ENCODE results near the gene RAB26.

The RAB26 gene

DNA sequence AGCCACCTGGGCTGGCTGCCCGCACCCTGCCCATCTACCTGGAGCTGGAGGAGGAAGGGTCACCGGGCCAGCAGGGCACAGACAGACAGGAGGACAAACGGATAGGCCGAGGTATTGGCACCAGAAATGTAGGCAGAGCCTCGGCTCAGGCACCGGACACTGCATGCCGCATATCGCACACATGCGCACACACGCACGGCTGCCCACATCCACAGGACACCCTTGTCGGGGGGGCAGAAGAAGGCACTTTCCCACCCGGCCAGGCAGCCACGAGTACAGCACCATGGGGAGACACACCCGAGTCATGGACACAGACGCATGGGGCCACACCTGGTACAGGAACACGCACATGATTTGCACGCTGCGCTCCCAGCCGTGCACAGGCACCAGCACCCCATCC is 33.5 kb downstream of the RAB26 start:
- DNase-seq = no peak

DNA sequence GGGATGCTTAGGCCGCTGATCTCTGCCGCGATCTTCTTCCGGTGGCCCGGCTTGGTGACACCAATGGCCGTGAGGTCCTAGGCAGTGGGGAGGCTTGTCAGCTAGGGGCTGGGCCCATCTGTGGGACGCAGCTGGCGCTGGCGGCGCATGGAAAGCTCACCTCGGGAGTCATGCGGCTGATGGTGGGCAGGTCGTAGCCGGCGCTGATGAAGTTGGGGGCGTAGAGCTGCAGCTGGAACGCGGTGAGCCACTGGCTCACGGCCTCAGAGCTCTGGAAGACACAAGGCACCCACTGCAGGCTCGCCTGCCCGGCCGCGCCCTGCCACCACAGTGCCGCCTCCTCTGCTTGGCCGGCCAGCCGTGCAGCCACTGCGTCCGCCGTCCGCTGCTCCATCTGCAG is 35.2 kb downstream of the RAB26 start:
- DNase-seq = no peak

DNA sequence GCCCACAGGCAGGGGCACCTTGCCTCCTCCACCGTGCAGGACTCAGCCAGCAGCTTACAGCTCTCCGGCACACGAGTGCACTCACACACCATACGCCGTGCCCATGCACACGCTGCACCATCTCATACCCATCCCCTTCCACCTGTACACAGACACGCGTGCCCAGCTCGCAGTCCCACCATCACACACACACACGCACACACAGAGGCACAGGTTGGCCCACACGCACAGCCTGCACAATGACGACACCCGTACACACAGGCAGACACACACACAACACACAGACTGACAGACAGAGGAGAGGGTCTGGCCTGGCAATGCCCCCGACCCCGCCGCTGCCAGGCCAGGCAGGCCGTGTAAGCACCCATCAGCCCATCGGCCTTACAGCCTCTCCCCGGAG is 35.9 kb downstream of the RAB26 start:
- no peak for DNase-seq

DNA sequence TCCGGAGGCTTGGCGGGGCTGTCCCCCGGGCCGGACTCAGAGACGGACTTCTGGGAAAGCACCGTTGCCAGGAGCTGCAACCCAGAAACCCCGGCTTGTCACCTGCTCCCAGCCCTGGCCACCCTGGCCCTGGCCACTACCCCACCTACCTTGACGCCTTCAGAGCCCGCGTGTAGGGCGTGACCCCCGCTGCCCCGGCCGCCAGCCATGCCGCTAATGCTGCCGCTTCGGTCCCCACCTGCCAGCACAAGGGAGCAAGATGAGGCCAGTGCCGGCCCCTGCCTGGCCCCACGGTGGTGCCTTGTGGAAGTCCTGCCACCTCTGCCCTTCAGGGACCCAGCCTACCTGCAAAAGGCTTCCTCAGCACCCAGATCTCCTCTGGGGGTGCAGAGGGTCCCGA is 36.5 kb downstream of the RAB26 start:
- no peak for DNase-seq

DNA sequence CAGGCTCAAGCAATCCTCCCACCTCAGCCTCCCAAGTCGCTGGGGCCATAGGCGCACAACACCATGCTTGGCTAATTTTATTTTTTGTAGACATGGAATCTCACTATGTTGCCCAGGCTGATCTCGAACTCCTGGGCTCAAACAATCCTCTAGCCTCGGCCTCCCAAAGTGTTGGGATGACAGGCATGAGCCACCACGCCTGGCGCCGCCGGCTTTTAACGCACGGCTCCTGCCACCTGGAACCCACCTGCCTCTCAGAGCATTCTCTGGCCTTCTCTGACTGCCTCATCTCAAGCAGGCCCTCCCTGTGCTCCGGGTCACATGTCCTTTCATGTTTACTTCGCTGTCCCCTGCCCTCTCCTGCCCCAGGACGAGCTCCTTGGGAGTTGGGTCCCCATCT is 37.6 kb downstream of the RAB26 start:
- DNase-seq = no peak

DNA sequence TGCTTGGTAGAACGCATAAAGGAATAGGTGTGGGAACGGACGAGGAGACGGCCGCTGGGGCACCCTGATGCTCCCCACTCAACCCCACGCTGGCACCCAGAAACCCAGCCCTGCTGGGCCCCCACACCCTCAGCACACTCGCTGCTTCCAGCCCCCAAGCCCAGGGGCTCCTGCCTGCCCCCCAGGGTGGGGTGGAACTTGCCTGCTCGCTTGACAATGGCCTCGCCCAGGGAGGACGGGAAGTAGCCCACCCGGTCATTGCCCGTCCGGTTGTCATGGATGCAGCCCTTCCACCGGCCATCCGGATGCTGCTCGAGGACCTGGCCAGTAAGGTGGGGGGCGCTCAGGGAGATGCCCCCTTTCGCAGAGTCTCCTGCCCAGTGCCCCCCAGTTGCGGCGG is 38.1 kb downstream of the RAB26 start:
- no peak for DNase-seq

DNA sequence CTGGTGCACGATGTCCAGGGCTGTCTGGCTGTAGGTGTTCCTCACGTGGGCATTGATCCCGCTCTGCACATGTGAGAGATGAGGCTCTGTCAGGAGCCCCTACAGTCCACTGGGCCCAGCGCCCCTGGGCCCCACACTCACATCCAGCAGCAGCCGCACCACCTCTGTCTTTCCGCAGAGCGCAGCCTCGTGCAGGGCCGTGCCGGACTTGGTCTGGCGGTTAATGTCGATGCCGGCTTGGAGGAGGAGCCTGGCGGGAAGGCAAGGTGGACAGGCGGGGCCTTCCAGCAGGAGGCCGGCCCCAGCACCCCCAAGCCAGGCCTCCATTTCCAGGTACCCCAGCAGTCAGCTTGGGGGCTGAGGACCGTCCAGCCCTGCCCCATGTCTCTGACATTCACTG is 38.8 kb downstream of the RAB26 start:
- DNase-seq = no peak

DNA sequence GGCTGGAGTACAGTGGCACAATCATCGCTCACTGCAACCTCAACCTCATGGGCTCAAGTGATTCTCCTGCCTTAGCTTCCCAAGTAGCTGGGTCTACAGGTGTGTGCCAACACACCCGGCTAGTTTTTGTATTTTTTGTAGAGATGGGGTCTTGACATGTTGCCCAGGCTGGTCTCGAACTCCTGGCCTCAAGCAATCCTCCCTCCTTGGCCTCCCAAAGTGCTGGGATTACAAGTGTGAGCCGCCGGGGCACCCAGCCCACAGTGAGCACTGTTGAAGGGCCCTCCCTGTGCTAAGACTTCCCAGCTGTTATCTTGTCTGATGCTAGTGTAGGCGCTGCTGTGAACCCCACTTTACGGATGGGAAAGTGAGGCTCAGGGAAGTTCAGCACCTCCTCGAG is 40.0 kb downstream of the RAB26 start:
- DNase-seq = no peak

DNA sequence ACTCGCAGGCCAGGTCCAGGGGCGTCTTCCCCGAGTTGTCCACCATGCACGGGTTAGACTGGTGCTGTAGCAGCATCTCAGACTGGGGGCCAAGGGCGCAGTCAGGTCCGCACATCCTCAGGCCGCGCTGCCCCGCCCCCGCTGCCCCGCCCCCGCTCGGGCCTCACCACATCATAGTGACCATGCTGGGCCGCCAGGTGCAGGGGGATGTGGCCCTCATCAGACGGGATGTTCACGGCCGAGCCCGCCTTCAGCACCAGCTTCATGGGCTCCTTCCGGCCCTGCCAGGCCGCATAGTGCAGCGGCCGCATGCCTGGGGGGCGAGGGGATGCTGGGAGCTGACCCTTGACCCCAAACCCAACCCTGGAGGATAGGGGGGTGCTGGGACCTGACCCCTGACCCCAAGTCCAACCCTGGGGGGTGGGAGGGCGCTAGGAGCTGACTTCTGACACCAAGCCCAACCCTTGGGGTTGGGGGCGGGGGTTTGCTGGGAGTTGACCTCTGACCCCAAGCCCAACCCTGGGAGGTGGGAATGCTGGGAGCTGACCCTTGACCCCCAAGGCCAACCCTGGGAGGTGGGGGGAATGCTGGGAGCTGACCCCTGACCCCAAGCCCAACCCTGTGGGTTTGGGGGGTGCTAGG is 40.9 kb downstream of the RAB26 start:
- no peak for DNase-seq

DNA sequence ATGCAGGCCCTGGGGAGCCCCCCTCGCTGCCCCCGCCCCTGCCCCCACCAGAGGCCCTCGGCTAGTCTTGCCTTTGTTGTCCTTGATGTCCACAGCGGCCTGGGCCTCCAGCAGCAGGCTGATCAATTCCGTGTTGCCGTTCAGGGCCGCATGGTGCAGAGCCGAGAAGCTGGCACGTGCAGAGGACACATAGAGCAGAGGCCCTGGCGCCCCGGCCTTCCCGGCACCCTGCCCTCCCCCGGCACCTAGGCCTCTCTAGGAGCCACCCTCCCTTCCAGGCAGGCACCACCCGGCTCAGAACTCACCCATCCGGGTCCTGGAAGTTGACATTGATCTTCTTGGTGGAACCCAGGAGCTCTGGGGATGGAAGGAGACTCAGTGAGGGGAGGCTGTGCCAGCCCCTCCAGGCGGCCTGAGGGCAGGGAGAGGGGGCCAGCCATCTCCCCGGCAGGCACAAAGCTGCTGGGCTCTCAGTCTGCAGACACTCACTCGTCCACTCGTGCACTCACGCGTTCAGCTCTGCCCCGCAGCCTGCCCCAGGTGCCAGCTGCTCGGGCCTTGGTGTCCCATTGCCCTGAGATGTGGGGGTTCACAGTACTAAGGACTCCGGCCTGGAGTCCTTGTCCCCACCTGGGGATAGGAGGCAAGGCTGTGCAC is 41.7 kb downstream of the RAB26 start:
- no peak for DNase-seq

DNA sequence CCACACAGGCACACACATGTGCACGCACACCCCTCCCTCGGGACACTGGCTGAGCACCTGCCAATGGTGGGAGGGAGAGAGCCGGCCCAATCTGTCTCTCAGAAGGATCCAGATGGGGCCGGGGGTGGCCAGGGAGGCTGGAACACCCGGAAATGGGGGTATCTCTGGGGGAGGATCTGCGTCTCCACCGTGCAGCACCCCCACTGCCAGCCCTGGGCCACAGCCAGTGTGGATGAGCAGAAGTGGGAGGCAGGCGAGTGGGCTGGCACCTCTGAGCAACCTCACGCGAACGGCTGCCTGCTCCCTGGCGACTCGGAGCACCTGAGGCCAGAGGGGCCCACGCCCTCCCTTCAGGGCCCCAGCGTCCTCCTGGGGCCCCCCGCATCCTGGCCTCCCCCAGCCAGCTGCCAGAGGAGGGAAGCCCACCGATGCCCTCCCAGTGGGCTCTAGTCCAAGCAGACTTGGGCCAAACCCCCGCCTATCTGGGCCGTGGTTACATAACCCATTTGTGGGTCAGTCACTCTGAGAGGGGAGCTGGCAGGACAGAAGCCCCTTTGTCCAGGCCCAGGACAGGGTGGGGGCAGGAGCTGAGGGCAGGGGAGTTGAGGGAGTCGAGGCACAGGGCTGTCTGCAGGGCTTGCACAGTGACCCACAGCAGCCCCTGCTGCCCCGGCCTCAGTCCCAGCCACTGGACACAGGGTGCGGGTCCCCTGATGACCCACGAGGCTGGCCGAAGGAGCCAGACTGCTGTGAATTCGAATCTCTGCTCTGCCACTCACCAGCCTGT is 42.4 kb downstream of the RAB26 start:
- no peak for DNase-seq

DNA sequence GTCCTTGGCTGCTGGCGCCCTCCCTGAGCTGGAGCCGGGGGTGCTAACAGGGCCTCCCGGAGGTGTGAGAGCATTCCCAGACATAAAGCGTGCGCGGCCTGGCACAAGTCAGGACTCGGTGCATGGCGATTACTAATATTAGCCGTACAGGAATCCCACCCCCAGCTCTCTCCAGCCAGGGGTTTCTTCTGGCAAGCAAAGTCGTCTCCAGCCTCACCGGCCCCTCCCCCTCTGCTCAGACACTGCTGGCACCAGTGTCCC is 43.0 kb downstream of the RAB26 start:
- DNase-seq = no peak

DNA sequence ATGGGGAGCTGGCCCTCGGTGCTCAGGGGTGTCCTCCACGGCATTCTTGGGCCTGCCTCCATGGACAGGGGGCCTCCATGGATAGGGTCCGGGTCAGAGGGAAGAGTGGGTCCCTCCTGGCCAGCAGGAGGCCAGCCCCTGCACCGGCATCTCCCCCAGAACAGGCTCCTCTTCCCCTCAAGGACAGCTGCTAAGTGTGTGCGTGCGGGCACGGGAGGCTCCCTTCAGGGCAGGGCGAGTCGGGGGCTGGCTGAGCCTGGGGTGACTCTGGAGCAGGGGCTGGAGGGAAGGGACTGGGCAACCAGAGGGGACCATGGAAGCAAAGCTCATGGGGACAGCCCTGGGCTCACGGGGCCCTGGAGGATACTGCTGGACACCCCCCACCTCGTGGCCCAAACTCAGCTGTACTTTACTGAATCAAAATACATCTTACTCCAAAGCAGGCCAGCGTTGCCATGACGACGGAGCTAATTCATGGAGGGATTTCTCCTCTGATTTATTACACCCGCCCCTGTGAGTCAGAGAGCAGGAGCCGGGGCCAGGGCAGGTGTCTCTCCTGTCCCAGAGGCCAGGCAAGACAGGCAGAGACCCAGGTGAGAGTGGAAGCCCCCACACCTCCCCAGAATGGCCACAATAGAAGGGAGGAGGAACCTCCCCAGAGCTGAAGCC is 45.9 kb downstream of the RAB26 start:
- DNase-seq = no peak

DNA sequence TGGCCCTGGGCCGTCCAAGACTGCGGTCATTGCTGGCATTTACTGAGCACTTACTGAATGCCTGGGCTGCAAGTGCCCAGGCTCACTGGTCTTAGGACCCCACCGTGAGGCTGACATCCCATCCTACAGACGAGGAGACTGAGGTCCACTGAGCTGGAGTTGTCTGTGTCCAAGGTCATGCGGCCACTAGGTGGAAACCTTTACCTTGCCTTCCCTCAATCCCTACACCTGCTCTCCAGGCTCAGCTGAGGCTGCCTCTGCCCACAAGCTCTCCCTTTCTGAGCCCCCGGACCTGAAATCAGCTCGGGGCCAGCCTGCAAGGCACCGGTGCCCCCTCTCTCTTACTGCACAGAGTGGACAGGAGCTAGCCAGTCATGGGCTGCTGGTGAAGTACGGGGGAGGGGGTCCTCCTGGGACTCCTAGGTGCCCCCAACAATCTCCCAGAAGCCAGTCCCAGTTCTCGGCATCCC is 46.5 kb downstream of the RAB26 start:
- DNase-seq = peak; percentile 25 to 44

DNA sequence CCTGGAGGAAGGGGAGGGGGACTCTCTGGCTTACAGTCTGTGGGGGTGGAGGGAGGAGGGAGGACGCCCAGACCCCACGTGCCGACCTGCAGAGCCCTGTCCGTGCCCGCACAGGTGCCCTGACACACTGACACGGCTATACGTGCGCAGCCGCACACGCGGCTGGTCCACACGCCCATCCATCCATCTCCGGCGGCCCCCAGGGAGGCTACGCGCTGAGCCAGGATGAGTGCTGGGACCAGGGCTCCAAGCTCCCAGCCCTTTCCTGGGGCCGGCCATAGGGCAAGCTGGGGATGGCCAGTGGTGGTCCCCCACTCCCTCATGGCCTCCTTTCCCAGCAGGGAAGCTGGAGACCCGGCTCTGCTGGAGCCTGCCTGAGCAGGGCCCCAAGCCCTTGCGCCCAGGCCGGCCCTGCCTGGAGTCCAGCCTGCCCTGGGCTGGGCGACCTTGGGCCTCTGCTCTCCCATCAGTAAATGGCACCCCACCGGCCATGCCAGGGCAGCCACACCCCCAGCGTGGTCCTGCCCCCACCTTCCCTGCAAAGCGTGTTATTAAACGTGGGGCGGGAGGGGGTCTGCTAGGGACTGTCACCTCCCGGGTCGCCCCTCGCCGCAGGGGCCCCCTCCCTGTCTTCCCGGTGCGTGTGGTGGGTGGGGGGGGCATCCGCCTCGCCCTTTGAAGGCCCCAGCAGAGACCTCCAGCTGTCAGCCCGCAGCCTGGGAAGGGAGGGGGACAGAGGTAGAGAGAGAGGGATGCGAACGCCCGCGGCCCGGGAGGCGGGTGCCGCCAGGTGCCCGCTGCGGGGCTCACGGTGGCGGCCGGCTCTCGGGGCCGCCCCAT is 47.1 kb downstream of the RAB26 start:
- no peak for DNase-seq

DNA sequence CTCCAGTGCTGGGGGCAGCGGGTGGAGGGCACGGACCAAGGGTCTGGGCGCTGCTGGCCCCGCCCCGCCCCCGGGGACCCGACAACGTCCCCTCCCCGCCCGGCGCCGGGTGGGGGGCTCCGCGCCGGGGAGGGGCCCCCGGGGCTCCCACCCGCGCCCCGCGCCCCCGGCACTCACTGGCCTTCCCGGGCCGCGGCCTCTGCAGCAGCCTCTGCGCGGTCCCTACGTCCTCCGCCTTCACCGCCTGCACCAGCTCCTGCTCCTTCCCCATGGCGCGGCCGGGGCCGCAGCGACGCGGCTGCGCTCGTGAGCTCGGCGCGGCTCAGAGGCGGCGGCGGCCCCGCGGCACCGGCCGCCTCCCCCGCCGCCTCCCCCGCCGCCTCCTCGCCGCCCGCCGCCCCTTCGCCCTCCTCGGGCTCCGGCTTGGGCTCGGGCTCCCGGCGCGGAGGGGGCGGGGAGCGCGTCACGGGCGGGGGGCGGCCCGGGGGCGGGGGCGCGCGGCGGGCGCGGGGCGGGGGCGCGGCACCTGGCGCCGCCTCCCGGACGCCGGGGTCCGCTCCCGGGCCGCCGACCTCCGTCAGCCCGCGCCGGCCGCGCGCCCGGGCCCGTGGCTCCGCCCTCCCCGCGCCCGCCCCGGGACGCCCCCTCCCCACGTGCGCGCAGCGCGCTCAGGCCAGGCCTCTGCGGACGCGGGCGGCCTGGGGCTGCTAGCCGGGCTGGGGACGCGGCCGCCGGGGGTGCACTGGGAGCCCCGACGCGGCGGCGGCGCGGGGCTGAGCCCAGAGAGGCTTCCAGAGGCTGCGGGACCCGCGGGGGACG is 47.9 kb downstream of the RAB26 start, which contains the start of gene CASKIN1:
Gene CASKIN1, minus strand, starts transcription at position 444 of the 819 bp plus-strand sequence. Its CDS starts 173 bp downstream, at position 271.
- DNase-seq = no peak

DNA sequence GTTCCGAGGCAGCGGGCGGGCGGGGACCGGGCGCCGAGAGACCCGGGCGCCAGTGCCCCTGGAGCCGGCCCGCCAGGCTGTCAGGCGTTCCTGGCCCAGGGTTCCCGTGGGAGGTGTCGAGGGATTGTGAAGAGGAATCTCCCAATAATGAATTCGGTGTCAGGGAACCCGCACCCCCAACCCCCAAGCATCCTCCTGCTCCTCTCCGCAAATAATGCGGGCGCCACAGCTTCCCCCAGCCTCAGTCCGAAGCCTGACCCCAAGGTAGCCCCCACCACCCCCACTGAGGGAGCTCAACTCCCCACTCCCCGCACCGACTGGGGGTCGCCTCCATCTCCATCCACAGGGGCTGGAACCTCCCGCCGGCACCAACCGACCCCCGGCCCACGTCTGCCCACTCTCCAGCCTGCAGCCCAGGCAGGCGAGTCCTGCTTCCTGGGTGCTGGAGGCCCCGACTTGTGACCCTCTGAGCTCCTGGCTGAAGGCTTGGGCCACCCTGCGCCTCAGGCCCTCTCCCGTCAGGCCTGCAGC is 48.6 kb downstream of the RAB26 start:
- no peak for DNase-seq

DNA sequence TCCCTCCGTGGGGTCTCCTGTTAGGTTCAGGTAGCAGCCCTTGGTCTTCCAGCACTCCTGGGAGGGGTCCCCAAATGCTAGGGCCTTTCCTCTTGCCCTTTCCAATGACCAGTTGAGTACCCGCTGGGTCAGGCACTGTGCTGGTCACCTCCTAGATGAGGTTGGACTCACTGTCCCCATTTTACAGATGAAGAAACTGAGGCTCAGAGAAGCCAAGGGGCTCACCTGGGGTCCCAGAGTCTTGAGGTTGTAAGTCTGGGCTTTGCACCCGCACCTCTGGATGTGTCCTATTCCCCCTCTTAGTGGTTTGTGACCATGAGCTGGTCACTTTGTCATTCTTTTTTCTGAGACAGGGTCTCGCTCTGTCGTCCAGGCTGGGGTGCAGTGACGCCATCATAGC is 49.3 kb downstream of the RAB26 start:
- DNase-seq = no peak

DNA sequence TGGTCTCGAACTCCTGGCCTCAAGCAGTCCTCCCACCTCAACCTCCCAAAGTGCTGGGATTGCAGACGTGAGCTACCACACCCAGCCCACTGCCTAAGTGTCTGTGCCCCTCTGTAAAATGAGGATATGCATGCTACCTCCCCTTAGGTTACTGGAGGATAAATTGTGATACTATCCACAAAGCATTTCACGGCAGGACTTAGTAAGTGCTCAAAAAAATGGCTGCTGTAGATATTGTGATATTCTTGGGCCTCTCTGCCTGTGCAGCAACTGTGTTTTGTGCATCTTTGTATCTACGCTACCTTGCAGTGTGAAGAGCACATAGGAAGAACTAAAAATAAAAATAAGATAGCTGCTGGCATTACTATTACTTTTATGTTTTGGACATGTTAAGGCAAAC is 49.9 kb downstream of the RAB26 start:
- no peak for DNase-seq

DNA sequence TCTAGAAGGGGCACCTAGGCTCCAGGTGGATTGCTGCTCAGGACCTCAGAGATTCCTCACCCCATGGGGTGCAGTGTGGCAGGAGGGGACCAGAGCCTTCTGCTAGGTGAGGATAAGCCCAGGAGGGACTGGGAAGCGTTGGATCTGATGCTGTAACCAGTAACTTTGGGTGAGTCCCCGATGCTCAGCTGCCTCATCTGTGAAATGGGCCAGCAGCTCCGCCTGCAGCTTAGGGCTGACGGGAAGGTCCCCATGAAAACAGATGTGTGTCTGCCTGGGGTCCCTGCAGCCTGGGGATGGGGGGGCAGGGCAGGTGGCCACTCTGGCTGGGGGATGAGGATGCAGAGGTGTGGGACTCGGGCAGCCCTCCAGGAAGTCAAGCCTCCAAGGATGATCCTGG is 50.7 kb downstream of the RAB26 start:
- no peak for DNase-seq

DNA sequence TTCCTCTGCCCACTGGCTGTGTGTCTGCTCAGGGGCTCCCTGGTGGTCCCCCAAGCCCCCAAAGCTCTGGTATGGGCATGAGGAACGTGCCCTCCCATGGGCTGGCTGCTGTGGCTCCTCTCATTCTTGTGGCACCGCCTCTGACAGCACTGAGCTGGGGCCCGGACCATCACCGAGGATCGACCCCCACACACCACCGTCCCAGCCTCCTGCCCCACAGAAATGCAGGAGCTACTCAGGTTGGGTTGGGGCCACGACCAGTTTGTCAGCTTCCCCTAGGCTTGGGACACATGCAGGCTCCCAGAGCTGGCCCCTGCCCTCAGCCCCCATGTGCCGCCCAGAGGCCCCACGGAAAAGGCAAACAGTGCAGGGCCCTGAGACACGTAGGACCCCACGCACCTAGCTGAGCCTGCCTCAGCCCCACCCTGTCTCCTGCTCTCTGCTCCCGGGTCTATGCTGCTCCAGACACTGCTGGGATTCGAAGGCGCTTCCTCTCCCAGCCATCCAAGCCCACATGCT is 51.3 kb downstream of the RAB26 start:
- no peak for DNase-seq
